PFSK-1 (cell line): ENCODE data around the gene C6orf120.

Experiments
- FOXP2 ChIP-seq: optimal IDR thresholded peaks from 2 replicates; pipeline ENCODE3; 2011; ENCODE audit warnings: borderline replicate concordance, control low read depth, inconsistent platforms; ENCODE audit not compliant: insufficient read depth; ENCODE audit errors: extremely low read length, extremely low read depth
- POLR2AphosphoS5 ChIP-seq: IDR thresholded peaks from 2 replicates; pipeline ENCODE4 v1.6.1; 2012; ENCODE audit warnings: low read depth, mild to moderate bottlenecking, control low read depth, low read length, moderate library complexity
- REST ChIP-seq, 2 experiments: IDR thresholded peaks; 2 replicates each; pipeline versions ENCODE4 v1.6.1 to v1.8.0; 2011 to 2012; ENCODE audit warnings: low read depth in 2 of 2, low read length in 2 of 2, control low read depth in 1 of 2, inconsistent platforms in 1 of 2, mild to moderate bottlenecking in 1 of 2, moderate library complexity in 1 of 2; ENCODE audit not compliant: insufficient read depth in 1 of 2
- SIN3A ChIP-seq: IDR thresholded peaks from 2 replicates; pipeline ENCODE4 v1.6.1; 2012; ENCODE audit warnings: mild to moderate bottlenecking, low read length, moderate library complexity, borderline replicate concordance; ENCODE audit not compliant: insufficient read depth
- TAF1 ChIP-seq: IDR thresholded peaks from 2 replicates; pipeline ENCODE4 v1.6.1; 2012; ENCODE audit warnings: low read length, control low read depth, borderline replicate concordance; ENCODE audit not compliant: insufficient read depth

C6orf120 gene

GRCh38 chr6:169746556-169746955, 44.6 kb downstream of the C6orf120 start:
- TF ChIP-seq POLR2AphosphoS5 (no peak), FOXP2 (no peak), REST (IDR thresholded peaks at IDR 0.05; ENCODE audit: insufficient read depth in 1 of 2, low read depth in 2 of 2, low read length in 2 of 2) (no peak), TAF1 (no peak), SIN3A (no peak)

- TF ChIP-seq FOXP2, result peak; percentile 89
- peak; percentile 96 for TF ChIP-seq POLR2AphosphoS5
- peak; percentile 60; the same call in 1 of the 2 replicates for TF ChIP-seq SIN3A
- TF ChIP-seq REST (IDR thresholded peaks at IDR 0.05; ENCODE audit: insufficient read depth in 1 of 2, low read depth in 2 of 2, low read length in 2 of 2), result peak in 1 of 2 experiments; percentile 59; a peak in 1 of 4 replicates
- TF ChIP-seq TAF1, result peak; percentile 88; the same call in 1 of the 2 replicates
Observed at GRCh38 chr6:169751242-169752073, 49.5 kb downstream of the C6orf120 start, which contains the start of the genes DYNLT2 and ERMARD. DYNLT2 (minus strand) TSS chr6:169751572; CDS start chr6:169751458, 114 bp downstream. ERMARD (plus strand) TSS chr6:169751622; CDS start chr6:169751658, 36 bp downstream.

- TF ChIP-seq FOXP2, result no peak
- TF ChIP-seq POLR2AphosphoS5, result no peak
- TF ChIP-seq REST (IDR thresholded peaks at IDR 0.05; ENCODE audit: insufficient read depth in 1 of 2, low read depth in 2 of 2, low read length in 2 of 2), result no peak
Observed at GRCh38 chr6:169752074-169752623, 50.2 kb downstream of the C6orf120 start.
